GM19467 (cell line): ENCODE results near the gene EIF3M.

Experiments
- ATAC-seq: cut with Tn5 transposase; IDR thresholded peaks from one replicate; pipeline ENCODE4 v1.9.1; 2021; ENCODE audit warnings: mild to moderate bottlenecking, moderate library complexity; ENCODE audit not compliant: unreplicated experiment

The EIF3M gene

GRCh38 chr11:32583459-32584271, at the start of gene EIF3M:
EIF3M (plus strand) TSS chr11:32583831; CDS start chr11:32583888, 57 bp downstream.
- ATAC-seq: peak; percentile 98

GRCh38 chr11:32538804-32539203, 44.8 kb upstream of the EIF3M start:
- ATAC-seq: no peak

- no peak for ATAC-seq
Measured at GRCh38 chr11:32549611-32550187, 33.9 kb upstream of the EIF3M start.

GRCh38 chr11:32550207-32550606, 33.4 kb upstream of the EIF3M start:
- ATAC-seq: no peak

- no peak for ATAC-seq
Measured at GRCh38 chr11:32555091-32555490, 28.5 kb upstream of the EIF3M start.

- ATAC-seq: no peak
Measured at GRCh38 chr11:32555895-32556294, 27.7 kb upstream of the EIF3M start.

- no peak for ATAC-seq
Measured at GRCh38 chr11:32561835-32562234, 21.8 kb upstream of the EIF3M start.

- ATAC-seq: no peak
Measured at GRCh38 chr11:32562839-32563599, 20.6 kb upstream of the EIF3M start.

- no peak for ATAC-seq
Measured at GRCh38 chr11:32563600-32563959, 20.1 kb upstream of the EIF3M start.

GRCh38 chr11:32566517-32566916, 17.1 kb upstream of the EIF3M start:
- ATAC-seq: no peak

- ATAC-seq: no peak
Measured at GRCh38 chr11:32567154-32567553, 16.5 kb upstream of the EIF3M start.

GRCh38 chr11:32569313-32569881, 14.2 kb upstream of the EIF3M start:
- ATAC-seq: no peak

GRCh38 chr11:32571039-32571438, 12.6 kb upstream of the EIF3M start:
- ATAC-seq: no peak

GRCh38 chr11:32573228-32573627, 10.4 kb upstream of the EIF3M start:
- no peak for ATAC-seq

GRCh38 chr11:32574421-32574820, 9.2 kb upstream of the EIF3M start:
- no peak for ATAC-seq

- ATAC-seq: no peak
Measured at GRCh38 chr11:32575070-32575469, 8.6 kb upstream of the EIF3M start.

- no peak for ATAC-seq
Measured at GRCh38 chr11:32576456-32576855, 7.2 kb upstream of the EIF3M start.

GRCh38 chr11:32580967-32581366, 2.7 kb upstream of the EIF3M start:
- no peak for ATAC-seq

GRCh38 chr11:32581556-32581955, 2.1 kb upstream of the EIF3M start:
- ATAC-seq: no peak

- ATAC-seq: no peak
Measured at GRCh38 chr11:32584921-32585320, 1.3 kb downstream of the EIF3M start.

- no peak for ATAC-seq
Measured at GRCh38 chr11:32586576-32587190, 3.1 kb downstream of the EIF3M start.
